Endothelial cell of umbilical vein (primary cell): ENCODE data around the gene CLCN6.

ENCODE experiments used
- EZH2 ChIP-seq: IDR thresholded peaks from 2 replicates; pipeline ENCODE4 v1.6.1; 2012; ENCODE audit warnings: borderline replicate concordance, low read depth, mild to moderate bottlenecking, moderate library complexity, low read length, inconsistent platforms; ENCODE audit not compliant: severe bottlenecking
- POLR2A ChIP-seq: IDR thresholded peaks from 2 replicates; pipeline ENCODE4 v1.6.1; 2012; ENCODE audit warnings: low read depth, mild to moderate bottlenecking, control low read depth, low read length
- POLR2AphosphoS5 ChIP-seq: IDR thresholded peaks from 2 replicates; pipeline ENCODE4 v1.6.1; 2012; ENCODE audit warnings: low read depth, mild to moderate bottlenecking, control low read depth, low read length, moderate library complexity; ENCODE audit not compliant: insufficient read depth
- TF ChIP-seq, protein P1 (sequence below), 2 donors: IDR thresholded peaks; 1 replicate in 1 of 2; 2 replicates in 1 of 2; pipeline ENCODE4 v1.5.1; 2011; ENCODE audit warnings: low read length in 2 of 2, mild to moderate bottlenecking in 2 of 2, moderate library complexity in 2 of 2, control low read depth in 1 of 2, inconsistent platforms in 1 of 2, low read depth in 1 of 2; ENCODE audit not compliant: insufficient read depth in 1 of 2; ENCODE audit errors: extremely low read depth in 1 of 2

DNA sequence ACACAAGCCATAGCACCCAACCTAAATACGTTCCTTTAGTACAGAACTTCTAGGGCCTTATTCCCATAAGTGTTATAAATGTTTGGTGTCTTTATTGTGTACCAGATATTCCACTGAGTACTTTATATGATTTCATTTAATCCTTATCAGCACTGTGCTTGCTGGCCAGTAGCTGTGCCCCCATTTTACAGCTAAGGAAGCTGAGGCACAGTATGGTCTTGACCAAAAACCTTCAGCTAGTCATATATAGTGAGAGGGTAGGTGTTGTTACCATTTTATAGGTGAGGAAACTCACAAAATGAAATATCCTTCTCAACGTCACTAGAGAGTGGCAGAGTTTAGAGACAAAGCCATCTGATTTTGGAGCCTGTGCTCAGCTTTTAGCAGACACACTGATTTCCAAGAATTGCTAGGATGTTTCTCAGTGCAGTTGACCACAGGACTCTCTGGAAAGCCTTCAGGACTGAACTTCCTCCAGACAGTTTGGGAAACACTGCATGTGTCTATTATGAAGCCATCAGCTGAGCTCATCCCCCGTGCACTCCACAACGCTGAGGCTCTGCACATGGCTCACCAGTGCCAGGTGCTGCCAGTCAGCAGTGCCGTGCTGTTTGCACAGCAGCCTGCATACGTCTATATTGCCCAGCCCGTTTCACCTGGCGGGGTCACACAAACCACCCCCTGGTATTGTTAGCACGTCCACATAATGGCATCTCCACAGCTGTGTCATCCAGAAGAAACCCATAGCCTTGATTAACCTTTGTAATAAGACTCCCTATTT, 26.1 kb downstream of the CLCN6 start:
- TF ChIP-seq, protein P1, sequence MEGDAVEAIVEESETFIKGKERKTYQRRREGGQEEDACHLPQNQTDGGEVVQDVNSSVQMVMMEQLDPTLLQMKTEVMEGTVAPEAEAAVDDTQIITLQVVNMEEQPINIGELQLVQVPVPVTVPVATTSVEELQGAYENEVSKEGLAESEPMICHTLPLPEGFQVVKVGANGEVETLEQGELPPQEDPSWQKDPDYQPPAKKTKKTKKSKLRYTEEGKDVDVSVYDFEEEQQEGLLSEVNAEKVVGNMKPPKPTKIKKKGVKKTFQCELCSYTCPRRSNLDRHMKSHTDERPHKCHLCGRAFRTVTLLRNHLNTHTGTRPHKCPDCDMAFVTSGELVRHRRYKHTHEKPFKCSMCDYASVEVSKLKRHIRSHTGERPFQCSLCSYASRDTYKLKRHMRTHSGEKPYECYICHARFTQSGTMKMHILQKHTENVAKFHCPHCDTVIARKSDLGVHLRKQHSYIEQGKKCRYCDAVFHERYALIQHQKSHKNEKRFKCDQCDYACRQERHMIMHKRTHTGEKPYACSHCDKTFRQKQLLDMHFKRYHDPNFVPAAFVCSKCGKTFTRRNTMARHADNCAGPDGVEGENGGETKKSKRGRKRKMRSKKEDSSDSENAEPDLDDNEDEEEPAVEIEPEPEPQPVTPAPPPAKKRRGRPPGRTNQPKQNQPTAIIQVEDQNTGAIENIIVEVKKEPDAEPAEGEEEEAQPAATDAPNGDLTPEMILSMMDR (IDR thresholded peaks at IDR 0.05; ENCODE audit: extremely low read depth in 1 of 2, insufficient read depth in 1 of 2, low read depth in 1 of 2, low read length in 2 of 2): no peak
- TF ChIP-seq POLR2A (no peak), EZH2 (no peak), POLR2AphosphoS5 (no peak)
